ENCODE measurements around the gene RASSF5. TPM values are rescaled to one million over a fixed set of nuclear protein-coding genes. Genes with fewer than 3 reads are reported as not detected.
A peak's percentile ranks its signal among the peaks of the same experiment; 100 is the strongest.
"Not testable (repeated sequence)": the region's sequence is repeated elsewhere in the genome, so short reads cannot be mapped to it uniquely, and the experiment has no call there.

Gene RASSF5
- total RNA-seq, 1 donor from 2014 or later = 0.51 TPM

- peak; percentile 95 for DNase-seq
Measured at GRCh38 chr1:206575165-206575893, 68.0 kb downstream of the RASSF5 start.

GRCh38 chr1:206575894-206576737, 68.8 kb downstream of the RASSF5 start:
- peak; percentile 65 for DNase-seq

GRCh38 chr1:206577626-206578025, 70.3 kb downstream of the RASSF5 start:
- DNase-seq = no peak

- DNase-seq = peak; percentile 15
Measured at GRCh38 chr1:206578068-206578977, 71.0 kb downstream of the RASSF5 start.

- DNase-seq = no peak
Measured at GRCh38 chr1:206578978-206579374, 71.6 kb downstream of the RASSF5 start.

- DNase-seq = no peak
Measured at GRCh38 chr1:206579747-206580437, 72.6 kb downstream of the RASSF5 start.

GRCh38 chr1:206580438-206581113, 73.2 kb downstream of the RASSF5 start:
- no peak for DNase-seq

GRCh38 chr1:206581114-206581497, 73.8 kb downstream of the RASSF5 start:
- not testable (repeated sequence) for DNase-seq

GRCh38 chr1:206581571-206581981, 74.2 kb downstream of the RASSF5 start:
- peak; percentile 40 for DNase-seq

GRCh38 chr1:206582537-206582936, 75.2 kb downstream of the RASSF5 start:
- DNase-seq = no peak

- no peak for DNase-seq
Measured at GRCh38 chr1:206582971-206583706, 75.8 kb downstream of the RASSF5 start.

- peak; percentile 84 for DNase-seq
Measured at GRCh38 chr1:206583707-206584648, 76.6 kb downstream of the RASSF5 start.

- DNase-seq = no peak
Measured at GRCh38 chr1:206584683-206585082, 77.4 kb downstream of the RASSF5 start.

- no peak for DNase-seq
Measured at GRCh38 chr1:206586501-206587445, 79.4 kb downstream of the RASSF5 start.

- no peak for DNase-seq
Measured at GRCh38 chr1:206587904-206588303, 80.6 kb downstream of the RASSF5 start.

- no peak for DNase-seq
Measured at GRCh38 chr1:206588492-206588891, 81.2 kb downstream of the RASSF5 start.

GRCh38 chr1:206589206-206589605, 81.9 kb downstream of the RASSF5 start:
- peak; percentile 55 for DNase-seq

GRCh38 chr1:206590025-206590758, 82.9 kb downstream of the RASSF5 start:
- peak; percentile 17 for DNase-seq
